Jurkat, Clone E6-1 (cell line): ENCODE data around the gene RUNX1.

Source experiments
- DNase-seq: peaks from one replicate; pipeline ENCODE4 v3.0.0-alpha.2; 2011; ENCODE audit warnings: low read depth, low spot score
- H3K4me3 ChIP-seq: 2 replicates; pipeline ENCODE4 v1.5.1; 2011; ENCODE audit warnings: mild to moderate bottlenecking, low read length, control low read depth, moderate library complexity

Gene RUNX1

DNA sequence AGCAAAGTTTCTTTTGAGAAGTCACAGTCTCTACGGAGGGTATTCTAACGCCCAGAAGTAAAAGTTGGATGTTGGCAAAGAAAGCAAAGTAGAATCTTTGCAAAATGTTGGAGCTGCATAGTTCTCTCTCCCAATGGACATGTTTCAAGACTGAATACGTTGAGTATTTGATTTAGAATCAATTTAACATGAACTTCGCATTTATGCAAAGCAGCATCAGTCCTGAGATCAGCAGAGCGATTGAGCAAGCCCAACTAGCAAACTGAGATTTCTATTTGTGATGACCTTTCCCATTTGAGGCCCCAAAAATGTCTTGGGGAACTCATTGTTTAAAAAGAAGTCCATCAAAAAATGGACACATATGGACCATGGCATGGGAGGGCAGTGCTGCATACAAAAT lies 8.0 kb downstream of the RUNX1 start:
- no peak for DNase-seq

GRCh38 chr21:35039595-35040289 lies 9.4 kb downstream of the RUNX1 start:
- DNase-seq = peak; percentile 93
- no peak overlapping the region for H3K4me3 ChIP-seq

More for the DNA sequence above, 8.0 kb downstream of the RUNX1 start:
- H3K4me3 ChIP-seq = no peak overlapping the region

GRCh38 chr21:35038772-35039319 lies 10.3 kb downstream of the RUNX1 start:
- 0 out of 2 replicates have a peak overlapping the region, but pooled peaks have one; percentile 3 for H3K4me3 ChIP-seq

GRCh38 chr21:35037384-35037765 lies 11.7 kb downstream of the RUNX1 start:
- no peak overlapping the region for H3K4me3 ChIP-seq
- DNase-seq = no peak

More at GRCh38 chr21:35038772-35039319, 10.3 kb downstream of the RUNX1 start:
- no peak for DNase-seq

DNA sequence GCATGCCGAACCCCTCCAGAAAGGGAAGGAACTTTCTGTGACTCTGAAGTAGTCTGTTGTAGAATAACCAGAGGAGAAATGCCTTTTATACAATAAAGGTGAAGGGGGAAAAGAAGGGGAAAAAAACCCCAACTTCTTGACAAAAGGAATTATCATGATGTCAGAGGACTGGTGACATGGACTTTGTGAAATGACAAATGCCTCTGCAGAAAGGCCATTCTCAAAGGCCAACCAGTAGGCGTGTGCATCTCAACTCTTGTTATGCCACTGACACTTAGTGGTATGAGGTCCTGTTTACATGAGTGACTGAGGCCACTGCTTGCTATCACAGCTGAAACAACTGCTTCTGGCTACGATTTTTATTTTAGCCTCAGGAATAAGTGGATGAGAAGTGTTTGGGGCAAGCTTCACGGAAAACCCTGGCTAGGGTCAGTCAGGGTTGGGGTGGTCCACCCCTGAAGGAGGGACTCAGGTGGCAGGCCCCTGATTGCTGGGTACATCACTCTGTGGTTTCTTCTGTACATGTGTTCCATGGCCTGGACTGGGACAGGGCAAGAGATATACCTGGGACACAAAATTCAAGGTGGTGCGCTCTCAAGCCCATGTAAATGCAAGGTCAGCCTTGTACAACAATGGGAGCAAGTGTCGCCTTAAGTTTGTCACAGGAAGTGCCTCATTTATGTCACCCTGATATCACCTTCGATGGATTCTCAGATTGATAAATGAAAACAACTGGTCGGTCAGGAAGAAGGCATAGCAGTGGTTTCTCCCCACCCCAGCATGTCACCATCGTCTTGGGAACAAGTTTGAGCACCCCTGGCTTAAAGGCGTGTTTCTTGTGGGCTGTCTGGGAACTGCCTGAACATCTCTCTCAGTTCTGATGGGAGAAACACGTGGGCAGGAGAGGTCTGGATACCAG lies 12.4 kb downstream of the RUNX1 start:
- H3K4me3 ChIP-seq = no peak overlapping the region
- no peak for DNase-seq

GRCh38 chr21:35035581-35035980 lies 13.5 kb downstream of the RUNX1 start:
- no peak overlapping the region for H3K4me3 ChIP-seq
- DNase-seq = no peak

- no peak overlapping the region for H3K4me3 ChIP-seq
- DNase-seq = no peak
These were observed 14.0 kb downstream of the RUNX1 start for GRCh38 chr21:35035116-35035515.

GRCh38 chr21:35034203-35034926 lies 14.7 kb downstream of the RUNX1 start:
- no peak overlapping the region for H3K4me3 ChIP-seq
- DNase-seq = no peak

GRCh38 chr21:35032474-35033263 lies 16.4 kb downstream of the RUNX1 start:
- no peak overlapping the region for H3K4me3 ChIP-seq

DNA sequence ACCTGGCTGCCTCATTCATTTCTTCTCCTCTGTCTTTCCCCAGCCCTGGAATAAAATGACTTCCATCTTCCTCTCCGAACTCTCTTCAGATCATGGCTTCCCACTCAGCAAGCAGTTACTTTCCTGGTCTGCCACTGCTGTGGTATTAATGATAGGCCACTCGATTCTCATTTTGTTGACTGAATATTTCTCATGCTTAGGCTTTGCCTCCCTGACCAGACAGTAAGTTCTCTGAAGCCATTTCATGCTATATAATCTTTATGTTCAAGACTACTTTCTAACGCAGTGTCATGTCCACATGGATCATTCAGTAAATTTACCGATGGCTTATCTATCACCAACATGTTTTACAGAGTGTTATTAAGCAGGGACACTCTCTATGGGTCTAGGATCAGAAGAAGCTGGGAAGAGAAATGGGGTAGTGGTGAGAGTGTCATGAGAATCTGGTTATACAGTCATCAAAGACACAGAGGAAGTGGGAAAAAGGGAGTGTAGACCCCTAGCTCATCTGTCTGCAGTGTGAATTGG lies 20.6 kb downstream of the RUNX1 start:
- no peak for DNase-seq
- H3K4me3 ChIP-seq = no peak overlapping the region; the same call in 1 of the 2 replicates

More at GRCh38 chr21:35032474-35033263, 16.4 kb downstream of the RUNX1 start:
- no peak for DNase-seq

DNA sequence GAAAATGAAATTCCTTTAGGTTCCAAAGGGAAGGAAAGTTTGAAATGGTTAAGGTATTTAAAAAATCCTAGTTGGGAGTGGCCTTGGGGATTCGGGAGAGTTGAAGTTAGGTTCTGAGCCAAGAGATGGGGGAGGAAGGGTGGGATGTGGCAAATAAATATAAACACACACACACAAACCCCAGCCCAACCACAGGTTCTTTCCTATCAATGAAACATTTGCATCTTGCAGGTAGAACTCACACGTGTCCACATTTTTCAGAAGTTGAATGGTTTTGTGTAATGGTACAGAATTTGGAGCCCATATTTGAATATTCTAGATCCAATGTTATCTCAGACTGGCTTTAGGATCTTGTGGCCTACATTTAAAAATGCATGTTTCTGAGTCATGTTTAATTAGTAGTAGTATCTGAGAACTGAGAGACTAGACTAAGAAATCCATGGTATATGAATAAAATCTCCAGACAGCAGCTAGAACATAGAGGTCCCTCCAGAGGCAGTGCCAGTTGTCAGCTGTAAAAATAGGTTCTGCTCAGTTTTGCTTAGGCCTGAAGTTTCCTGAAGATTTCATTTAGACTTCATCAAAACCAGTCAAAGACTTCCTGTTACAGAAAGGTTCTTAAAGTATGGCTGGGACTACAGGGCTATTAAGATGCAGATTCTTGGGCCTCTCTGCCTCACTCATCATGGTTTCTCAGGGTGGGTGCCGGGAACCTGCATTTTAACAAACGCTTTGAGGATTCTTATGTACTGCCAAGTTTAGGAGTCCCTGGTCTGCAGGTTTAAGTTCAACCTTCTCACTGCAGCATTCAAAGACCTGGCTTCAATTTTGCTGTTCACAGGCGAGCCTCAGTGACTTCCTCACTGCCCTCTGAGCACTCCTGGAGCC lies 21.3 kb downstream of the RUNX1 start:
- peak overlapping the region; percentile 27 for H3K4me3 ChIP-seq
- DNase-seq = peak; percentile 79

DNA sequence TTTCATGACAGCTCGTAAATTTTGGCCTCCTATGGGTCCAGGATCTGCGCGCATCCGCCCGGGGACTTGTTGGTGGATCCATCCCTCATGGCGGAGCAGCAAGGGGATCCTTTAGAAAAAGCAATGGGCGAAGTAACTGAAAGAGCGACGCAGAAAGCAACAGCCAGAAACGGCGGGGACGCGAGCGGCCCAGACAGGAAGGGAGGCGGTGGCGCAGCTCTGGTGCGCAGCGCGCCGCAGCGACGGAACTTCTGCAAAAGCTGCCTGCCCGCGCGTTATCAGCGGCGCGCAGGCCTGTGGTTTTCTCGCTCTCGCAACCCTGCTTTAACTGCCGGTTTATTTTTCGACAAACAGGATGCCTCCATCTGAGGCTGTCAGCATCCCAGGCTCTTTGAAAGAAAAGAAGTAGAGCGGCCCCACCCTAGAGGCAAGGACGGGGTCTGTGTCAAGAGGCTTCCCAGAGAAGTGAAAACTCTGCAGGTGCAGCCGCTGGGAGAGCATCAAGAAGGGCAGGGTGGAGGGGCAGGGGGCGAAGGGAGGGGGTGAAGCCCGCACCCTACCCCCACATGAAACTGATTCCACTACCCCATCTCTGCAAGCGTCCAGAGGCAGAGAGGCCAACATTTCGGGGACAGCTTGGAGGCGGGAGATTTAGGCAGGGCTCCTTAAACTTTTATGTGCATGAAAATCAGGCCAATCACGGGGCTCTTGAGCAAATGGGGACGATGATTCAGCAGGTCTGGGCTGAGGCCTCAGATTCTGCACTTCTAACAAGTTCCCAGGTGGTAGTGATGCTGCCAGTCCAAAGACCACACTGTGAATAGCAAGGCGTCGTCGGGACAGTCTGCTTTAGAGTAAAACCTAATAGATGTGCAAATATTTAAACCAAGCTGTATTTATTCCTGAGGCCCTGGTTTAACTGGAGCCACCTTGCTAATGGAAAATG lies 22.2 kb downstream of the RUNX1 start:
- peak; percentile 99 for DNase-seq
- H3K4me3 ChIP-seq = peak overlapping the region; percentile 30

DNA sequence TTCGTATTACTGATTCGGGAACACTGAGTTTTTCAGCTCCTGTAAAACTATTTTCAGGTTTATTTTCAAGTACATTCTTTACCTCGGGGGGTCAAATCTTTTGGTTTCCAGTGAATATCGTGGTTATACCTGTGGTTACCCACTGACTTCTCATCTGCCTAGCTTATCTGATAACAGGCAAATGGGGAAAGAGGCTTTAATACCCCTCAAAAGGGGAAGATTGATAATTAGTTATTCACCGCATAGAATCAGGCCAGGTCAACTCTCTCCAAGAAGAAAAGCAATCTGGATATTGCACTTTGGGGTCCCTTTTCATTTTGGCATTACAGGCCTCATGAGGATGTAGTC lies 23.0 kb downstream of the RUNX1 start:
- H3K4me3 ChIP-seq = peak overlapping the region; percentile 30

DNA sequence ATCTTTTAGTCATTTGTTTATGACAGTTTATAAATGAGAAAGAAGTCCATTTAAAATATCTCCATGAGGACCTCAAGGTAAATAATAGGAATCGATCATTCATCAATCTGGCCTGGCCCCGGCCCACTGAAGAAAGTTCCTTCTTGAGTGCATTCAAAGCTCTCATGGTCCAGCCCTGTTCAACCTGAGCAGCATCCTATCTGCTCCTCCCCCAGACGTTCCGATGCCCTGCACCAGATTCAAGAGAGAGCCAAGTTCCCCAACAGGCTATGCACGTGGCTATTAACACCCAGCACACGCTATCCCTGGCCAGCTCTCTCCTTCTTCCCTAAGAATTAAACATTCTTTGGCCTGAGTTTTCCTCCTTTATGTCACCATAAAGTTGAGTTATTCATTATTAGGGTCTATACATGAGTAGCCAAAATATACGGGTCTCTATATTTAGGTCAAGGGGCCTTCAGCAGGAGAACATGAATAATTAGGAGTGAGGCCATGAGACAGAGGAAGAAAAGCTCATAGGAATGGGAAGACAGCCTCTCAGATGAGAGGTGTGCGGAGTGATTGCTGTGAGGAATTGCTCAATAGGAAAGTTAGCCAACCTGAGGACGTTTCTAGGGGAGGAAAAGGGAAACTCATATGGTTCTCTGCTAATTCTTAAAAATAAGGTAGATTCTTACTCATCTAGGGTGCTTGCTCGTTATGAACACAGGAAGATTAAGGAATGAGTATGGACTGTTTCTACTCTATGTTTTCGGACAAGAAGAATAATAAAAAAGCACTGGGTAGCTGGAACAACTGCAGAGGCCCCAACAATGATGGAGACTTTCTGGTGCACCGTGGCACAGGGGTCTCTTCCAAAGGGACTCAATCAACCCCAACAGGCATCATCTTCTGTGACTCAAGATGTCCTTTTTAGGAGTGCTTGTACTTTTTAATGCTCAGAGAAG lies 23.6 kb downstream of the RUNX1 start:
- DNase-seq = no peak
- peak overlapping the region; percentile 30 for H3K4me3 ChIP-seq

More for the DNA sequence above, 23.0 kb downstream of the RUNX1 start:
- DNase-seq = no peak

- H3K4me3 ChIP-seq = no peak overlapping the region
- DNase-seq = no peak
These were observed 24.6 kb downstream of the RUNX1 start for GRCh38 chr21:35024513-35024912.
